VCaP (cell line): ENCODE results near the gene NELL1.

ENCODE experiments used
- H3K27ac ChIP-seq: fragments of 450-650 bp; 2 replicates; pipeline ENCODE4 v1.5.1; 2017
- TF ChIP-seq, protein P1 (sequence below): fragments of 450-650 bp; conservative IDR thresholded peaks from 2 replicates; pipeline ENCODE4 v1.5.1; 2017; ENCODE audit warnings: mild to moderate bottlenecking, moderate library complexity

NELL1 gene

GRCh38 chr11:21371044-21371443 lies 701.7 kb downstream of the NELL1 start:
- TF ChIP-seq, protein P1, sequence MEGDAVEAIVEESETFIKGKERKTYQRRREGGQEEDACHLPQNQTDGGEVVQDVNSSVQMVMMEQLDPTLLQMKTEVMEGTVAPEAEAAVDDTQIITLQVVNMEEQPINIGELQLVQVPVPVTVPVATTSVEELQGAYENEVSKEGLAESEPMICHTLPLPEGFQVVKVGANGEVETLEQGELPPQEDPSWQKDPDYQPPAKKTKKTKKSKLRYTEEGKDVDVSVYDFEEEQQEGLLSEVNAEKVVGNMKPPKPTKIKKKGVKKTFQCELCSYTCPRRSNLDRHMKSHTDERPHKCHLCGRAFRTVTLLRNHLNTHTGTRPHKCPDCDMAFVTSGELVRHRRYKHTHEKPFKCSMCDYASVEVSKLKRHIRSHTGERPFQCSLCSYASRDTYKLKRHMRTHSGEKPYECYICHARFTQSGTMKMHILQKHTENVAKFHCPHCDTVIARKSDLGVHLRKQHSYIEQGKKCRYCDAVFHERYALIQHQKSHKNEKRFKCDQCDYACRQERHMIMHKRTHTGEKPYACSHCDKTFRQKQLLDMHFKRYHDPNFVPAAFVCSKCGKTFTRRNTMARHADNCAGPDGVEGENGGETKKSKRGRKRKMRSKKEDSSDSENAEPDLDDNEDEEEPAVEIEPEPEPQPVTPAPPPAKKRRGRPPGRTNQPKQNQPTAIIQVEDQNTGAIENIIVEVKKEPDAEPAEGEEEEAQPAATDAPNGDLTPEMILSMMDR: no peak
- H3K27ac ChIP-seq: no peak overlapping the region

- TF ChIP-seq, protein P1: no peak
- H3K27ac ChIP-seq: no peak overlapping the region
These were observed 703.3 kb downstream of the NELL1 start for GRCh38 chr11:21372672-21373071.

GRCh38 chr11:21374376-21374775 lies 705.0 kb downstream of the NELL1 start:
- H3K27ac ChIP-seq: no peak overlapping the region
- TF ChIP-seq, protein P1: no peak

DNA sequence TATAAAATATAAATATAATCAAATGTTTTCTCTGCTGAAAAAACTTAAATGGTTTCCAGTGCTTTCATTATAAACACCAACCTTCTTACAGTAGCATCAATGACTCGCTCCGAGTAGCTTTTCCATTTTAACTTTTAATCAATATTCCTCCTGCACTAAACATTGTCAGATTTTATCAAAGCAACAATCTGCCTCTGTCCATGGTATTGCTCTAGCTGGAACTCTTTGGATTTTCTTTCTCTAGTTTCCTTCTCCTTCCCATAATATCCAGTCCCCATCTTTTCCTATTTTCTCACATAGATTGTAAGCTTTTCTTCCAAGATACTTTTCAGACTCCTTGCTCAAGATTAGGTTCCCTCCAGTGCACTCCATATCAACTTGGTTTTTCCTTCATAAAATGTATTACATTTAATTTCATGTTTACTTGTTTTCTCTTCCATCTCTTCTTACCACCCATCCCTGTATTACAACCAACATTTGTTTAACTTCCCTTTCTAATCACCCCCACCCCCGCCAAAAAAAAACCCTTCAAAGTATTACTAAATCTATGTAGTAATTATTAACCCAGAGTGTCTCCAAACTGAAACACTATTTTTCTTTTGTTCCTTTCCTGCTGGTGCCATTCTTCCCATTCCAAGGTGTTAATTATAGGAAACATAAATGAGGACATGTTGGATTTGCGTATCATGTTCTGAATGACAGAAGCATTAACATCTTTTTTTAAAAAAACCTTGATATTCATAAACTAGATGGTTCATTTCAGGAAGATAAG lies 716.5 kb downstream of the NELL1 start:
- TF ChIP-seq, protein P1: no peak
- no peak overlapping the region for H3K27ac ChIP-seq

- TF ChIP-seq, protein P1: no peak
- H3K27ac ChIP-seq: no peak overlapping the region
These were observed 721.0 kb downstream of the NELL1 start for GRCh38 chr11:21390430-21390829.

GRCh38 chr11:21396342-21397008 lies 727.1 kb downstream of the NELL1 start:
- no peak overlapping the region for H3K27ac ChIP-seq
- TF ChIP-seq, protein P1: no peak

DNA sequence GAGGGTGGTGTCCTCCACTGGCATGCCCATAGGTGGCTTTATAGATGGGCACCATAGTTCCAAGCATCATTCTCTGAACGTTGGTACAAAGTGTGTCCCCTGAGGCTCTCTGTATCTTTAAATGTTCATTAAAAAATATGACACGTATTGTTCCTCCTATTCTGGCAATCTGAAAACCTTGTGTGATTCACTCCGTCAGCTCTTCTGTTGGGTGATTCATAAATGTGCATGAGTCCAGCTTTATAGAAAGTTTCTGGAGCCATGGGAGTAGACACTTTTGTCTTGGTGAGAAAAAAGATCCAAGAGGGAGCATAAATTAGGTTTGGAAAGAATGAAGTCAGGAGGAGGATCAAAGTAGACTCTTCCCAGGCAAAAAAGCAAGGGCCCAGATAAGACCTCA lies 728.8 kb downstream of the NELL1 start:
- H3K27ac ChIP-seq: no peak overlapping the region
- TF ChIP-seq, protein P1: no peak
